Kidney epithelial cell (primary cell): ENCODE data around the gene KCNA2. TPM values are rescaled to one million over a fixed set of nuclear protein-coding genes. Genes with fewer than 3 reads are reported as not detected.

Experiments
- DNase-seq: peaks from one replicate; pipeline ENCODE4 v3.0.0-alpha.2; 2010; ENCODE audit warnings: low read depth
- H3K27me3 ChIP-seq: 2 replicates; pipeline ENCODE4 v1.6.0; 2011; ENCODE audit warnings: low read length; ENCODE audit not compliant: control insufficient read depth, insufficient read depth
- H3K36me3 ChIP-seq: 2 replicates; pipeline ENCODE4 v1.5.1; 2011; ENCODE audit warnings: low read length; ENCODE audit not compliant: control insufficient read depth, insufficient read depth
- H3K4me3 ChIP-seq: 2 replicates; pipeline ENCODE4 v1.5.1; 2011; ENCODE audit warnings: low read depth, mild to moderate bottlenecking, control low read depth, low read length
- total RNA-seq: library from RNA; depleted of rRNA; stranded (reverse); fragments of >200 nt; gene quantifications from 2 replicates; pipeline ENCODE4 v1.2.3, GENCODE V29; 2015
- TF ChIP-seq, protein P1 (sequence below): IDR thresholded peaks from 2 replicates; pipeline ENCODE4 v1.5.1; 2011; ENCODE audit warnings: mild to moderate bottlenecking, moderate library complexity, low read length, control low read depth, inconsistent platforms; ENCODE audit not compliant: insufficient read depth, poor library complexity, severe bottlenecking

KCNA2 gene
- total RNA-seq, 1 donor from 2014 or later = not detected

DNA sequence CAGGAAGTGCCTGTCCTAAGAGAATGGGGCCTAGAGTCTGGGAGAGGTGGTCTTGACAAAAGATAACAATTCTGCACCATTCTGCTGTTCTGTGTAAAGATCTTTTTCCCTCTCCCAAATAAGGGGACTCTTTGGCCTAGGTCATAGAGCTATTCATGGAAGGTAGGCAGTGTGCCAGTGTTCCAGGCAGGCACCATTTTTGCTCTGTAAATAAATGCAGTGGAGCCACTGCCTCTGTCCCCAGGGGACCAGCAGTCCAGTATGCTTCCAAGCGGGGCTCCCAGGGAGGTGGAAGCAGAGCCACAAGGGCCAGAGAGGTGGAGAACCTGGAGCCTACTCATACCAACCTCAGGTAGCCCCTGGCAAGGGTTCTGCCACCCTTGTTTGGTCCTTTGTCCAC is 25.9 kb downstream of the KCNA2 start:
- TF ChIP-seq, protein P1, sequence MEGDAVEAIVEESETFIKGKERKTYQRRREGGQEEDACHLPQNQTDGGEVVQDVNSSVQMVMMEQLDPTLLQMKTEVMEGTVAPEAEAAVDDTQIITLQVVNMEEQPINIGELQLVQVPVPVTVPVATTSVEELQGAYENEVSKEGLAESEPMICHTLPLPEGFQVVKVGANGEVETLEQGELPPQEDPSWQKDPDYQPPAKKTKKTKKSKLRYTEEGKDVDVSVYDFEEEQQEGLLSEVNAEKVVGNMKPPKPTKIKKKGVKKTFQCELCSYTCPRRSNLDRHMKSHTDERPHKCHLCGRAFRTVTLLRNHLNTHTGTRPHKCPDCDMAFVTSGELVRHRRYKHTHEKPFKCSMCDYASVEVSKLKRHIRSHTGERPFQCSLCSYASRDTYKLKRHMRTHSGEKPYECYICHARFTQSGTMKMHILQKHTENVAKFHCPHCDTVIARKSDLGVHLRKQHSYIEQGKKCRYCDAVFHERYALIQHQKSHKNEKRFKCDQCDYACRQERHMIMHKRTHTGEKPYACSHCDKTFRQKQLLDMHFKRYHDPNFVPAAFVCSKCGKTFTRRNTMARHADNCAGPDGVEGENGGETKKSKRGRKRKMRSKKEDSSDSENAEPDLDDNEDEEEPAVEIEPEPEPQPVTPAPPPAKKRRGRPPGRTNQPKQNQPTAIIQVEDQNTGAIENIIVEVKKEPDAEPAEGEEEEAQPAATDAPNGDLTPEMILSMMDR = no peak
- H3K36me3 ChIP-seq = no peaks in the 10 kb centered on the region
- no peak overlapping the region for H3K4me3 ChIP-seq
- H3K27me3 ChIP-seq = no peaks in the 10 kb centered on the region
- no peak for DNase-seq

- Histone ChIP-seq H3K36me3 (no peaks in the 10 kb centered on the region), H3K27me3 (no peaks in the 10 kb centered on the region), H3K4me3 (no peak overlapping the region)
- no peak for DNase-seq
- TF ChIP-seq, protein P1 = no peak
Measured at GRCh38 chr1:110579460-110579859, 26.7 kb downstream of the KCNA2 start.

GRCh38 chr1:110576441-110576840 is 29.7 kb downstream of the KCNA2 start:
- Histone ChIP-seq H3K36me3 (no peaks in the 10 kb centered on the region), H3K27me3 (no peaks in the 10 kb centered on the region), H3K4me3 (no peak overlapping the region)
- TF ChIP-seq, protein P1 = no peak
- DNase-seq = no peak

- no peaks in the 10 kb centered on the region for H3K27me3 ChIP-seq
- TF ChIP-seq, protein P1 = no peak
- no peaks in the 10 kb centered on the region for H3K36me3 ChIP-seq
- no peak overlapping the region for H3K4me3 ChIP-seq
- no peak for DNase-seq
Measured at GRCh38 chr1:110573314-110573713, 32.8 kb downstream of the KCNA2 start.

DNA sequence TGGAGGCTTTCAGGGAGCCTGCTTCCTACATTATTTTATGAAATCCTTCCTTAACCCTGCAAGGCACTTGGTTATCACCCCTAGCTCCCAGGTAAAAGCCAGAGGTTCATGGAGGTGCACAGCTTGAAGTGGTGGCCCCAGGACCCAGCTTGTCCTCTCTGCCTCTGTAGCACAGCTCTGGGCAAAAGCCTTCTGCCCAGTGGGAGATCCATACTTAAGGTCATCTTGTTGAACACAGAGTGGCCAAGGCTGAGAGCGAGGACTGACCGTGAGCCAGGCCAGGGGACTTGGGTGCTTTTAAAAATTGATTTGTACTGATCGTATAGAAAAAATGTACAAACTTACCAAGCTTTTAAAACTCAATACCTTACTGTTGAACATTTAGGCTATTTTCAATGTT is 33.4 kb downstream of the KCNA2 start:
- Histone ChIP-seq H3K36me3 (no peaks in the 10 kb centered on the region), H3K4me3 (no peak overlapping the region), H3K27me3 (no peaks in the 10 kb centered on the region)
- TF ChIP-seq, protein P1 = no peak
- no peak for DNase-seq

- TF ChIP-seq, protein P1 = no peak
- DNase-seq = no peak
- H3K27me3 ChIP-seq = no peaks in the 10 kb centered on the region
Measured at GRCh38 chr1:110570901-110571300, 35.3 kb downstream of the KCNA2 start.

More at GRCh38 chr1:110570901-110571300, 35.3 kb downstream of the KCNA2 start:
- no peak overlapping the region for H3K4me3 ChIP-seq
- H3K36me3 ChIP-seq = no peaks in the 10 kb centered on the region
